NCI-H1092 (cell line): ENCODE data around the gene RTEL1.

Source experiments
- DNase-seq: peaks from one replicate; lab custom pipeline; 2025; lab: John Stamatoyannopoulos, UW

RTEL1 gene

DNA sequence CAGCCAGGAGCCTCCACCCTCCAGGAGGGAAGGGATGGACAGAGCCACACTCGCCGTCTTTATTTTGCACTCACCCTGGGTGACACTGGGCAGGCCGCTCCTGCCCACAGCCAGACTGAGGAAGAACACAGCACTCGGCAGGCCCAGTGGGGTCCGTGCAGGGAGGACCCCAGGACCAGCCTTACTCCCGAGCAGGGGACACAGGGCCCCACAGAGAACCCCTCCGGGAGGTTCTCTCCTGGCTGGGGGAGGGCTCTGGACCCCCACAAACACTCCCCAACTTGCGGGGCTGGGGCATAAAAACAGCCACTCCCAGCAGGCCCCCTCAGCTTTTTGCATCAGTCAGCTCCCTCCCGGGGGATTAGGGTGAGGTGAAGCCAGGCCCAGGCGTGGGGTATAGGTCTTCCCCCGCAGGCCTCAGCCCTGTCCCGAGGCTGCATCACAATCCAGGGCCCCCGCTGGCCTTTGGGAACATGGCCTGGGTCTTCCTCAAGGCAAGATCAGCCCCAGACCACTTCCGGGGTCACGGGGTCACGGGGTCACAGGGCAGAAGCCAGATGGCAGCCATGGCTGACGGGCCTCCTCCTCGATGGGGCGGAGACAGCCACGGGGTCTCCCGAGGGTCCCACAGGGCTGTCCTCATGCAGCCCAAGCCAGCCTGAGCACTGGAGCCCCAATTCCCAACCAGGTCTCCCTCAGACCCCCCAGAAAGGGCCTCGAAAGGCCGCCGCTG lies 41.5 kb downstream of the RTEL1 start:
- DNase-seq: no peak

GRCh38 chr20:63700199-63701050 lies 42.3 kb downstream of the RTEL1 start:
- DNase-seq: no peak

DNA sequence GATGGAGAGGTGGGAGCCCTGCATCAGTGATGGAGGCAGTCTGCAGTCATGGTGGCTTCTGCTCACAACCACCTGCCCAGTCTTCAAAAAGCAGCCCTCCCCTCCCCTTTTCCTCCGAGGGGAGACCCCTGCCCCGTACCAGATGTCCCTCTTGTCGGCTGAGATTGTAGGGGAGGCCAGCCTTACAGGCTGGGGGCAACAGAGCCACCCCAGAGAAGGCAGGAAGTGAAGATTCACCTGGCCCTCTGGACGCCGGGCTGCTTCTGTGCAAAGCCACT lies 42.9 kb downstream of the RTEL1 start:
- no peak for DNase-seq

DNA sequence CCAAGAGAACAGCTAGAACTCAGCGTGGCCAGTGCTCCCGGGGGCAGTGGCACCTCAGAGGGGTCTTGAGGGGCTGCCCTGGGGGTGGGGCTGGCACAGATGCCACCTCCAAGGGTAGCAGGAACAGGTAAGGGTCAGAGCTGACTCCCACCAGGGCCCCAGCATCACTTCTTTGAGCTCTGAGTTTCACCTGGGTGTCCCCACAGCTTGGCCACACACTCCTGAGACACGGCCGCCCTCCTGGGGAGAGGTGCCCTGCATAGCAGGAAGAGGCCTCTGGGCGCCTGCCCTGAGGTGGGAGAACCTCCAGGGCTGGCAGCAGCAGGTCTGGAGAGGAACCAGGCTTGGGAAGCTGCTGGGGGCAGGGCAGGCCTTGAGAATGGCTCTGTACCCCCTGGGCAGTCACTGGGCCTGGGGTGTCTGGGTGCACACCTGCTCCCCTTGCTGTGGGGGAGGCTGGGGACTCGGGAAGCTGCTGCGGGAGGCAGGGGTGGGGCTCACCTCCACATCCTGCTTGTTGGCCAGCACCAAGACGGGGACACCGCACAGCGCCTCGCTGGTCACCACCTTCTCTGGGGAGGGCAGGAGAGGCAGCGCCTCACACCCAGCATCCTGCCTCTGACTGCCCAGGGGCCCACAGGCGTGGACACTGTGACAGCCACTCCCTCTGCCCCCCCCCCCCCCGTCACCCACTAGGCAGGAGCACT lies 43.4 kb downstream of the RTEL1 start:
- no peak for DNase-seq

GRCh38 chr20:63702036-63702665 lies 44.0 kb downstream of the RTEL1 start:
- no peak for DNase-seq

- no peak for DNase-seq
These were observed 44.8 kb downstream of the RTEL1 start for GRCh38 chr20:63702751-63703470.

DNA sequence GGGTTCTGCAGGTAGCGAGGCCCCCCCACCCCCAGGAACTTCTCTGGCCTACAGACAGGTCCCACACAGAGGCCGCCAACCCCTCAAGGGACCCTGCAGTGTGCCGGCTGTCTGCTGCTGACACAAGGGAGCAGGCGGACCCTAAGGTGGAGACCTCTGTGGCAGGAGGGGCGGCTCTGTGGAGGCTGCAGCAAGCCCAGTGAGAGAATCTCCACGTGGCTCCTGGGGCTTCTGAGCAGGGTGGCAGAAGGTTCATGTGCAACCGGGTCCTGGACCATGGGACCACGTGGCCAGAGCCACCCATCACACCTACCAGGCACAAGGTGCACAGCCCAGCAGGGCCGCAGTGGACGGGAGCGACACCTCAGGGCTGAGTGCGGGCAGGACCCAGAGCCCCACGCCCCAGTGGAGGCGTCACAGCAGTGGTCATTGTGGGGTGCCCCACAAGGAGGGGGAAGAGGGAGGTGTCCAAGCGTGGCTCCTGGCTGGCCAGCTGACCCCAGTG lies 45.4 kb downstream of the RTEL1 start:
- no peak for DNase-seq

DNA sequence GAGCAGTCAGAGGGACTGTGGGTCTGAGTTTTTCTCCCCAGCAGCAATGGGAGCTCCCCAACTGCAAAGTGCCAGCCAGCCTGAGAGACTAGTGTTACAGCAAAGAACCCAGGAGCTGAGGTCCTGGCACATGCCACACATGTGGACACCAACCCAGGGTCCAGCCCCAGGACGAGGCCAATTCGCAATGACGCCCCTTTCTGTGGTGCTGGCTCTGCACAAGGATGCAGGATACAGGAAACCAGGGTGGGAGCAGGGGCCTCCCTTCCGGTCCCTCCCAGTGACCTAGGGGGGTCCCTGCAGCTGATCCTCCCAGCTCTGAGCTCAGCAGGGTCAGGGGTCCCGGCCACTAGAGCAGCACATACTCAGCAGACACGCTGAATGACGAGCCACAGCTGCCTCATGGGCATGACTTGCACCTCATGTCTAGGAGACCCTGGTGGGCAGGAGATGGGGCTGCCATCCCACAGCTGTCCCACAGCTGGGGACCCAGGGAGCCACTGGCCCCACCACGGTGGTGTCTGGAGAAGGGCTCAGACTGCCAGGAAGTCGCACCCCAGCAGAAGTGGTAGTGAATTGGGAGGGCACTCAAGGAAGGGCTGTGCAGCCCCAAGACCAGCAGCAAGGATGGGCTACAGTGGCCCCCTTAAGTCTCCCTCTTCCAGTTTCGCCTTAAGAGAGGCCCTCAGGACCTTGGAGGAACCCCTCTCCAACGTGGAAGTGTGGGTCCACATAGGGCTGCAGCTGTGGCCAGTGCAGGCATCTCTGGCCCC lies 46.0 kb downstream of the RTEL1 start:
- no peak for DNase-seq

DNA sequence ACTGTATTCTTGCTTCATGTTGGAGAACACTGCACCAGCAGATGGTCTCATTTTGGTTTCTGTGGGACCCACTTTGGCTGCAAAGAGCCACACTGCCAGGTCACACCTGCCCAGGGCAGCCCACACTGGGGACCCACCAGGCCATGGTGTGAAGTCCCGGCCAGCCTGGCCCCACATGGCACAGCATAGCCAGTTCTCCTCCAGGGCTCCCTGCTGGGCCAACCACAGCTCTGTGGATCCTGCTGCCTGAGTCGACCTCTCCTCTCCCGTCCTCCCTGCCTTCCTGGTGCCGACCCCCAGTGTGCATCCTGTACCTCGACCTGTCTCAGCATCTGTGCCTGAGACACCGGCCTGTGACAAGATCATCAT lies 46.6 kb downstream of the RTEL1 start:
- DNase-seq: no peak

DNA sequence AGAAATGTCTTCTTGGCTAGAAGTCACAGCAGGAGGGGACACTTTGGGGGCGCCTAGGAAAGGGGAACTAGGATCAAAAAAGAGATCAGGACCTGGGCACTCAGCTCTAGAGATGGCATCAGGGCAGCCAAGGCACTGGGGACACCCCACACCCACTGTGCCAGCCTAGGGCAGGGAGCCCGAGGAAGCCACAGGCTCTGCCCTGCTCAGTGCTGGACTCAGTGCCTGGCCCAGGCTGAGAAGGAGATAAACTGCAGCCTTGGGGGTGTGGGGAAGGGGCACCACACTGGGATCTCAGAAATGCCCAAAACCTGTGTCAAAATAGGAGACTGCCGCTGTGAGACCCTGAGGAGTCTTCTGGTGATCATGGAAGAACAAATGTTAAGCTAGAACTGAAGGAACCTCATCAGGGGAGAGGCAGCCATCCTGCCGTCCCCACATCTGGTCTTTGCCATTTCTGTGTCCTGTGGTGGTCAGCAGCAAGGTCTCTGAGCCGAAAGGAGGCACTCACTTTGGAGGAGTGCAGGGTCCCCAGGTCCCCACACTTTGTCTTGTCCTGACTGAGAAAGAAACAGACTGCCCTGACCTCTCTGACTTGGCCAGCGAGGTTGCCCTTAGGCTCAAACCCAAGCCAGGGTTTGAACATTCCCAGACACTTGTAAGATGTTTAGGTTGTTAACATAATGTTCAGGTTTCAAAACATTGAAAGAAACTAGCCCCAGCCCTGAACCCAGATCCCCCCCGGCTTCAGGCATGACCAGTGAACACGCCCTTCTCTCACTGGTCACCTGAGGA lies 47.3 kb downstream of the RTEL1 start:
- DNase-seq: no peak

GRCh38 chr20:63706027-63706695 lies 48.0 kb downstream of the RTEL1 start:
- DNase-seq: no peak

DNA sequence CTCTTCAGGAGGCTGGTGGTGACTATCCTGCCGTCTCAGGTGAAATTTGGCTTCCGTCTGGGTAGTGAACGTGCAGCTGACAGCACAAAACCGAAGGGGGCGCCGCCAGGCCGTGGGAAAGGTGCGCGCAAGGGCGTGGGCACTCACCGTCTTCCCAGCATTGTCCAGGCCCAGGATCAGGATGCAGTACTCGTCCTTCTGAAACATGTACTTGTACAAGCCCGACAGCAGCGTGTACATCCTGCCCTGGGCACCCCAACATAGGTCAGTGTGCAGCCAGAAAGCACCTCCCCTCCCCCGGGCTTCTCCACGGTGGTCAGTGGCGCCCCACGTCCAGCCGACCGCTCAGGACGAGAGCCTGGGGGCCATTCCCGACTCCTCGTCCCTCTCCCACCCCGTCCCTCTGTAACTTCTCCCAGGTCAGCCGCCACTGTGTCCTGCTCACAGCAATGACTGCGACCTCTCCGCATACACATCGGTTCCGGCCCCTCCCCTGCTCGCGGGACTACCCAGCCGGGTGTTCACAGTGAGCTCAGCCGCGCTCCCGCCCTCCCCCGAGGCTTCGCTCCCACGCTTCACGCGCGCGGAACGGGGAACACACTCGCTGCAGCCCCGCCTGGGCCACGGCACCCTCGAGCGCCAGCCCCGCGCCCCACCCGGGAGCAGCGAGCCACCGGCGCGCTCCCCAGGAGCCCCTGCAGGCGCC lies 48.9 kb downstream of the RTEL1 start:
- no peak for DNase-seq

- DNase-seq: peak; percentile 80
These were observed 49.6 kb downstream of the RTEL1 start, which contains the start of the genes ARFRP1 and ZGPAT for GRCh38 chr20:63707558-63708300. Gene ARFRP1 (minus strand): TSS chr20:63707976. CDS start chr20:63707091, 885 bp downstream. Gene ZGPAT (plus strand): TSS chr20:63708039. CDS start chr20:63708581, 542 bp downstream.

DNA sequence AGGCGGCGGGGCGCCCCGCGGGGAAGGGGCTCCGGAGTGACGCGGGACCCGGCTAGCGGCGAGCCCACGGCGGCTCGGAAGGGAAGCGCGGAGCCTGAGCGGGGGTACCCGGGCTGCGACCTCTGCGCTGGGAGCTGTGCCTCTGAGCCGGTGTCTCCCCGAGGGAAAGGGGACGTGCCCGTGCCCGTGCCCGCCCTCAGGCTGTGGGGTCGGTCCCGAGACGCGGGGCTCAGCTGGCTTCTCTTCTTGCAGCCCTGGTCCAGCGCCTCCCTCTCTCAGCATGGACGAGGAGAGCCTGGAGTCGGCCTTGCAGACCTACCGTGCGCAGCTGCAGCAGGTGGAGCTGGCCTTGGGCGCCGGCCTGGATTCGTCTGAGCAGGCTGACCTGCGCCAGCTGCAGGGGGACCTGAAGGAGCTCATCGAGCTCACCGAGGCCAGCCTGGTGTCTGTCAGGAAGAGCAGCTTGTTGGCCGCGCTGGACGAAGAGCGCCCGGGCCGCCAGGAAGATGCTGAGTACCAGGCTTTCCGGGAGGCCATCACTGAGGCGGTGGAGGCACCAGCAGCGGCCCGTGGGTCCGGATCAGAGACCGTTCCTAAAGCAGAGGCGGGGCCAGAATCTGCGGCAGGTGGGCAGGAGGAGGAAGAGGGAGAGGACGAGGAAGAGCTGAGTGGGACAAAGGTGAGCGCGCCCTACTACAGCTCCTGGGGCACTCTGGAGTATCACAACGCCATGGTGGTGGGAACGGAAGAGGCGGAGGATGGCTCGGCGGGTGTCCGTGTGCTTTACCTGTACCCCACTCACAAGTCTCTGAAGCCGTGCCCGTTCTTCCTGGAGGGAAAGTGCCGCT lies 50.4 kb downstream of the RTEL1 start:
- DNase-seq: no peak

- DNase-seq: no peak
These were observed 51.0 kb downstream of the RTEL1 start for GRCh38 chr20:63709149-63709527.

DNA sequence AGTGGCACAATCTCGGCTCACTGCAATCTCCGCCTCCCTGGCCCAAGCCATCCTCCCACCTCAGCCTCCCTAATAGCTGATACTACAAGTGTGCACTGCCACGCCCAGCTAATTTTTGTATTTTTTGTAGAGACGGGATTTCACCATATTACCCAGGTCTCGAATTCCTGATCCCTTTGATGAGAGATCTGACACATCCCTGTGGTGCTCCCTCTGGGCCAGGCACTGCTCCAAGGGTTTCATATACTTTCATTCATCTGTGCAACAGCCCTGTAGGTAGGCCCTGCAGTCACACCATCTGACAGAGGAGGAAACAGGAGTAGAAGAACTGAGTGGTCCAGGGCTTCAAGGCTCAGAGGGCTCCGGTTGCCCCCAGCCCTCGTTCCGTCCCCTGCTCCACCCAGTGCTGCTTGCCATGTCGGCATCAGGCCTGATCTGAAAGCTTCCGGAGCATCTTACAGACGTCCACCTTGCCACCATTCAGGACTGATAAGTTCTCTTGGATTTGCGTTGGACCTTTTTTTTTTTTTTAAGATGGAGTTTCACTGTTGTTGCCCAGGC lies 53.1 kb downstream of the RTEL1 start:
- DNase-seq: no peak

GRCh38 chr20:63712191-63712590 lies 54.1 kb downstream of the RTEL1 start:
- no peak for DNase-seq
